CD4-positive, alpha-beta T cell treated with Interleukin-21 for 1 hour (primary cell): ENCODE measurements around the gene PNPLA7.

Experiments used
- DNase-seq: peaks from one replicate; pipeline ENCODE4 v3.0.0-alpha.2; 2020

PNPLA7 gene

GRCh38 chr9:137432687-137433348 is 117.4 kb downstream of the PNPLA7 start:
- DNase-seq = no peak

- no peak for DNase-seq
Measured at GRCh38 chr9:137431416-137431931, 118.7 kb downstream of the PNPLA7 start.

GRCh38 chr9:137430723-137431415 is 119.3 kb downstream of the PNPLA7 start:
- DNase-seq = no peak

GRCh38 chr9:137429974-137430722 is 120.1 kb downstream of the PNPLA7 start:
- DNase-seq = no peak

- no peak for DNase-seq
Measured at GRCh38 chr9:137429546-137429890, 120.7 kb downstream of the PNPLA7 start.

GRCh38 chr9:137428841-137429545 is 121.2 kb downstream of the PNPLA7 start:
- DNase-seq = no peak

- DNase-seq = no peak
Measured at GRCh38 chr9:137428311-137428630, 121.9 kb downstream of the PNPLA7 start.

- no peak for DNase-seq
Measured at GRCh38 chr9:137427454-137428310, 122.5 kb downstream of the PNPLA7 start.

- DNase-seq = no peak
Measured at GRCh38 chr9:137426018-137426681, 124.1 kb downstream of the PNPLA7 start.

- DNase-seq = no peak
Measured at GRCh38 chr9:137423514-137424291, 126.5 kb downstream of the PNPLA7 start.

- peak; percentile 94 for DNase-seq
Measured at GRCh38 chr9:137422604-137423513, 127.3 kb downstream of the PNPLA7 start, which contains the start of the genes EXD3 and NOXA1. EXD3 (minus strand) TSS chr9:137423162; CDS start chr9:137395357, 27,805 bp downstream. NOXA1 (plus strand) TSS chr9:137423393; CDS start chr9:137423530, 137 bp downstream.

- no peak for DNase-seq
Measured at GRCh38 chr9:137421838-137422603, 128.2 kb downstream of the PNPLA7 start.

GRCh38 chr9:137417161-137418021 is 132.8 kb downstream of the PNPLA7 start:
- DNase-seq = peak; percentile 16

GRCh38 chr9:137416563-137417151 is 133.5 kb downstream of the PNPLA7 start:
- no peak for DNase-seq

GRCh38 chr9:137416006-137416562 is 134.1 kb downstream of the PNPLA7 start:
- DNase-seq = no peak

- DNase-seq = no peak
Measured at GRCh38 chr9:137415451-137415850, 134.8 kb downstream of the PNPLA7 start.

- no peak for DNase-seq
Measured at GRCh38 chr9:137412431-137412830, 137.8 kb downstream of the PNPLA7 start.
